Activated CD4-positive, alpha-beta T cell treated with anti-CD3 and anti-CD28 coated beads, Interleukin-2, amount 10 ng/mL, durations not matched to agents 24 days and 14 days (primary cell): ENCODE measurements around the gene SDF4. TPM values are rescaled to one million over a fixed set of nuclear protein-coding genes. Genes with fewer than 3 reads are reported as not detected.
A peak's percentile ranks its signal among the peaks of the same experiment; 100 is the strongest.

Experiments used
- DNase-seq: peaks from one replicate; pipeline ENCODE4 v3.0.0; 2022
- H3K27ac Mint-ChIP-seq: one replicate; pipeline ENCODE4 v1.8.0; 2022; ENCODE audit warnings: mild to moderate bottlenecking, mixed read lengths
- H3K27me3 Mint-ChIP-seq: one replicate; pipeline ENCODE4 v1.8.0; 2022; ENCODE audit warnings: mixed read lengths
- H3K36me3 Mint-ChIP-seq: one replicate; pipeline ENCODE4 v1.8.0; 2022; ENCODE audit warnings: low read depth, mild to moderate bottlenecking, mixed read lengths
- H3K4me1 Mint-ChIP-seq: one replicate; pipeline ENCODE4 v1.8.0; 2021; ENCODE audit warnings: mixed read lengths
- H3K4me3 Mint-ChIP-seq: one replicate; pipeline ENCODE4 v1.8.0; 2022; ENCODE audit warnings: mild to moderate bottlenecking, moderate library complexity, mixed read lengths
- H3K9me3 Mint-ChIP-seq: one replicate; pipeline ENCODE4 v1.8.0; 2021; ENCODE audit warnings: mixed read lengths
- intact Hi-C: fragments of 100-400 bp; cut with micrococcal nuclease; formaldehyde crosslinking; loops from one replicate; pipeline ENCODE4 v1.15.1; 2023
- total RNA-seq: library from RNA; stranded (reverse); gene quantifications from 2 replicates; pipeline ENCODE4 v1.2.3, GENCODE V29; 2022

Gene SDF4
- total RNA-seq, 1 donor from 2014 or later, result 194 TPM

DNA sequence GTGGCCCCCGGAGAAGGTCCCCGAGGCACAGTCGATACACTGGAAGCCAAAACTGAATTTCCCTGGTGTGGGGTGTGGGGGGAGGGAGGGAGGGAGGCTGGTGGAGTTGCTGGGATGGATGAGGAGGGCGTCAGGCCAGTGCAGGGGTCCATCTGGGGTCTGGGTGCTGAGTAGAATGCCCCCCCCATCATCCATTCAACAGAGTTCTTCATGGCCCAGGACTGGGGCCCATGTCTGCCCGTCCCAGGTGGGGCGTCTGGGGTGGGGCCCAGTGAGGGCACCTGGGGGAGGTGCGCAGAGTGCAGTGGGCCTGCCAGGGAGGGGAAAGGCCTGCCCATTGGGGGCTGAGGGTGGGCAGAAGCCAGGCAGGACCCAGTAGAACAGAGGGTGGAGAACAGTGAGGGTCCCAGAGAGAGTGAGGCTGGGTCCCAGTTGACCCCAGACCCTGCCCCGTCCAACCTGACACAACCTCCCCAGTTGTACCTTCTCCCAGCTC lies 27.3 kb downstream of the SDF4 start:
- no peaks in the 10 kb centered on the region for H3K9me3 Mint-ChIP-seq
- intact Hi-C loops, result loop anchor here (5.0 to 10.0 kb wide), 2 partner anchors 68 to 170 kb away; partner anchors contain the start of gene UBE2J2
- H3K27me3 Mint-ChIP-seq, result no peaks in the 10 kb centered on the region
- H3K36me3 Mint-ChIP-seq, result peaks cover 22% of the 10 kb centered on the region
- no peak overlapping the region for H3K27ac Mint-ChIP-seq
- peaks cover 22% of the 10 kb centered on the region for H3K4me1 Mint-ChIP-seq
- no peak for DNase-seq
- H3K4me3 Mint-ChIP-seq, result peak overlapping the region; percentile 88

DNA sequence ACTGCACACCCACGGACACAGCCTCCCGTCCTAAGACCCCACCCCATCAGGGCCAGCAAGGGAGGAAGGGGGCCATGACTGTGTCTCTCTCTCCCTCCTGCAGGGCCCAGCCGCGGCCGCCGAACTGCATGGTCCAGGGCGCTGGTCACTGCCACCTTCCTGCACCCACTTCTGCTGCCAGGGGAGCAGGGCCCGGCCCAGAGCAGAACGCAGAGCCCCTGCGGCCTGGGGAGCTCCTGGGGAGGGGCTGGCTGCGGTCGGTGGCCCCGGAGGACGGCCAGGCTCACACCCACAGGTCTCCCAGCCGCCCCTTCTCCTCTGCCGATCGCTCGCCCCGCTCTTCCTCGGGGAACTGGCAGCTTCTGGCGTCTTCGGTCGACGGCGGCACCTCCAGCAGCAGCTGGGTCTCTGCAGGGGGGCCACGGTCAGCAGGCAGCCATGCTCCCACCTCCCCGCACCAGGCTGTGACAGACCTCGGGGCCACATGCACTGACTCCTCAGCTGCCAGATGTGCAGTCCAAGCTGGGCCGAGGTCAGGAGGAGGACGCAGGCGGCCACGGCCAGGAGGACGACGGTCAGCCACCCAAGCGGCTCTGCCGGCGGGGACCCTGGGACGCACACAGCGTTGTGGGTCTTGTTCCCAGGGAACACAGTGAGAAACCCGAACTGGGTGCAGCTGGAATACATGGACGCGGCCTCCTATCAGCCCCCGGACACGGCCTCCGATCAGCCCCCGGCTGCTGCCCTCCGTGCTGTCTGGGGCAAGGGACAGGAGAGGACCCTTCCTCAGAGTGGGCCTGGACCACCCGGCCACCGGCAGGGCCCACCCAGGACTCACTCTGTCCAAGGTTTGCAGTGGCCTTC lies 28.0 kb downstream of the SDF4 start:
- intact Hi-C loops, result loop anchor here (5.0 to 10.0 kb wide), 2 partner anchors 69 to 169 kb away; partner anchors contain the start of gene UBE2J2
- DNase-seq, result no peak
- peaks cover 19% of the 10 kb centered on the region for H3K4me1 Mint-ChIP-seq
- no peaks in the 10 kb centered on the region for H3K9me3 Mint-ChIP-seq
- no peaks in the 10 kb centered on the region for H3K27me3 Mint-ChIP-seq
- peaks cover 17% of the 10 kb centered on the region for H3K36me3 Mint-ChIP-seq
- no peak overlapping the region for H3K27ac Mint-ChIP-seq
- H3K4me3 Mint-ChIP-seq, result peak overlapping the region; percentile 88

DNA sequence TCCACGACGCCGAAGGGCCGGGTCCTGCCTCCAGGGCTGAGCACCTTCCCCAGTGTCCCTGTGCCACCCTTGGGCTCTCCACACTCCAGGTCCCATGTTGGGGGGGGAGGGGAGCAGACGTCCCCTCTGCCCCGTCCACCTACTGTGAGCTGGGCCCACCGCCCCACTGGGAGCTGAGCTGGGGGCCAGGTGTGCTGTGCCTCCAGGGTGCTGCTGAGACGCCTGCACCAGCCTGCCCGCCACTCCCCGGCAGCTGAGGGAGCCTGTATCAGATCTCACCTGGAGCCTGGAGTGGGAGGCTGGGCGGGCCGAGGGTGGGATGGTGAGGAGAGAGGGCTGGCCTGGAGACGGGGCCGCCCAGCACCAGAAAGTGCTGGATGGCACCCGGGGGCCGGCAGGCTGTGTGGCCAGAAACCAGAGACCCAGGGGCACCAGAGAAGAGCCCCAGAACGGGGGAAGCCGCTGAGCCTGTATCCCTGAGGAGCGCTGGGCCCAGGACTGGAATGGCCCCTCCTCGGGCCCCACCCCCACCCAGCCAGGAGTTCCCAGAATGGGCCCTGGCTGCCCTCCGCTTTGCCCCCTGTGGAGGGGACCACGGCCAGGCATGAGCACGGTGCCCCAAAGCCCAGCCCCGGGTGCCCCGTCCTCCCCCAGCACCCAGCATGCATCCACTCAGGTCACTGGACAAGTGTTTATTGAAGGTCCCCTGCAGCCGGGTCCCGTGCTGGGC lies 28.8 kb downstream of the SDF4 start:
- intact Hi-C loops, result loop anchor here (5.0 to 10.0 kb wide), 2 partner anchors 69 to 168 kb away; partner anchors contain the start of gene UBE2J2
- Mint-ChIP-seq H3K9me3 (no peaks in the 10 kb centered on the region), H3K27ac (no peak overlapping the region), H3K4me3 (no peak overlapping the region), H3K4me1 (peaks cover 13% of the 10 kb centered on the region), H3K27me3 (no peaks in the 10 kb centered on the region), H3K36me3 (peaks cover 12% of the 10 kb centered on the region)
- peak; percentile 66 for DNase-seq

DNA sequence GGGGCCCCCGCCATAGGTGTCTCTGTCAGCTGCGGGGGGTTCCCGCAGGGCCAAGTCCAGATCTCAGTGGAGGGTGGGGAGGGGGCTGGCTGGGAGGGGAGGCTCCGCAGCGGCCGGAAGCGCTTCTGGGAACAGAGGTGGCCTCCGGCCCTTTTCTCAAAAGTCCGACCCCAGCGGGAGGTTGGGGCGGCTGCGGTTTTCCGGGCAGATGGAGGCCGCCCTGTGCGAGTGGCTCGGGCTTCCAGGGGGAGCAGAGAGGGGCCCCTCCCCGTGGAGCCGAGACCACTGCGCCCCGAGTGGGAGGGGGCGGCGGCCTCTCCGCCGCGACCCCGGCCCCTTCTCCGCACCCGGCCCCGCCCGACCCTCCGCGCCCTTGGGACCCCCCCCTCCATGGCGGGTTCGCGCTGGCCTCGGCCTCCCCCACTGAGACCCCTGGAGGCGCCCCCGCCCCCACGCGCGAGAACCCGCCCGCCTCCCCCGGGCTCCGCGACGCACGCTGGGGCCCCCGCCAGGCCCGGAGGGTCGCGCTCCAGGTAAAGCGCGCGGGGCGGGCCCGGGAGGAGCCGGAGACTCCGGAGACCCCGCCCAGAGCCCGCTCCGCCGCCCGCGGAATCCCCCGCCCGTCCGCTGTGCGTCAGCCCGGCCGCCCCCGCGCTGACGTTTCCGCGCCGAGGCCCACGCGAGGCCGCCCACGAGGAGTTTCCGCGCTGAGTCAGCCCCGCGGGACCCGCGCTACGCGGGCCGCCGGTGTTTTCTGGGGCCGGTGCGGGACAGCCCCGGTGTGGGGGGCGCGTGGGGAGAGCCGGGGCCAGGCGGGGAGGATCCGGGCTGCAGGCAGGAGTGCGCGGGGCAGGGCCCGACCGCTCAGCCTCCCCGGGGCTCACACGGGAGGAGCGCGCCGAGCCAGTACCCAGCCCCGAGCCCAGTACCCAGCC lies 30.7 kb downstream of the SDF4 start:
- peak overlapping the region; percentile 69 for H3K4me3 Mint-ChIP-seq
- H3K9me3 Mint-ChIP-seq, result no peaks in the 10 kb centered on the region
- H3K27me3 Mint-ChIP-seq, result no peaks in the 10 kb centered on the region
- peak overlapping the region; percentile 88 for H3K27ac Mint-ChIP-seq
- H3K36me3 Mint-ChIP-seq, result peaks cover 13% of the 10 kb centered on the region
- intact Hi-C loops, result loop anchor here (1.0 to 10.0 kb wide), 3 partner anchors 8 to 166 kb away; partner anchors contain the start of gene UBE2J2
- peak; percentile 96 for DNase-seq
- H3K4me1 Mint-ChIP-seq, result peaks cover 9% of the 10 kb centered on the region

DNA sequence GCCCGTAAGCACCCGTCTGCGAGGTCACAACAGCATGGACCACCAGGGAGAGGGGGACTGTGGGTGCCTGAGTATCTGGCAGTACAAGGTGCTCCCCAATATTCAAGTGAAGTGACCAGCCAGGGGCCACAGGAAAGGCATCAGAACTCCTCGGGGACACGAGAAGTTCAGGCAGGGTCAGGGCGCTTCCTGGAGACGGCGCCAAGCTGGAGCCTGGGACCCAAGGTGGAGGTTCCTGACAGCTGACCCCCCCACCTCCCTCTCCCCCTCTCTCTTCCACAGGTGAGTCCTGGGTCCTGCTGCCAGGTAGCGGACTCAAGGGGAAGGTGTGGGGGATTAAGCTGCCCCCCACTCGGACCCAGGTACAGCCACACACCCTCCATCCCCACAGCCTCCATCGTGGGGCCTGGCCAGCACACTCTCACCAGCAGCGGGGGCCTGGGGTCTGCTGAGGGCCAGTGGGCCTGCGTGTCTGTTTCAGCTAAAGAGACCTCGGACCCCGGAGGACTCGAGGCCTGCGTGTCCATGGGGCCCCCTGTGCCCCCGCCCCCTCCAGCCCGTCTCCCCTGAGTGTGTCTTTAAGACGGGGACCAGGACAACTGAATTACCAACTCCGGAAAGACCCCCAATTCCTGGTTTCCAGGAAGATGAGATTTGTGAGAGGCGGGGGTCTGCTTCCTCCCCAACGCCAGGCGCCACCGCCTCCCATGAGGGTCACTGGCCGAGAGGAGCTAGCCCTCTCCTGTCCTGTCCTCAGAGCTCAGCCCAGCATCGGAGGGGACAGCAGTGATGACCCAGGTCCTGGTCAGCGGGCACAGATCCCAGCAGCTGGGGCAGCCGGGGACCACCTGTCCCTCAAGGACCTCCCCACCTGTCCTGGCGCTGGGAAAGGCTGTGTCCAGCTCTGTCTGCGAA lies 31.6 kb downstream of the SDF4 start:
- Mint-ChIP-seq H3K36me3 (peaks cover 17% of the 10 kb centered on the region), H3K27me3 (no peaks in the 10 kb centered on the region), H3K4me3 (peak overlapping the region; percentile 69), H3K4me1 (peaks cover 9% of the 10 kb centered on the region), H3K9me3 (no peaks in the 10 kb centered on the region), H3K27ac (peak overlapping the region; percentile 88)
- intact Hi-C loops, result loop anchor here (5.0 to 10.0 kb wide), 2 partner anchors 72 to 165 kb away; partner anchors contain the start of gene UBE2J2
- no peak for DNase-seq

DNA sequence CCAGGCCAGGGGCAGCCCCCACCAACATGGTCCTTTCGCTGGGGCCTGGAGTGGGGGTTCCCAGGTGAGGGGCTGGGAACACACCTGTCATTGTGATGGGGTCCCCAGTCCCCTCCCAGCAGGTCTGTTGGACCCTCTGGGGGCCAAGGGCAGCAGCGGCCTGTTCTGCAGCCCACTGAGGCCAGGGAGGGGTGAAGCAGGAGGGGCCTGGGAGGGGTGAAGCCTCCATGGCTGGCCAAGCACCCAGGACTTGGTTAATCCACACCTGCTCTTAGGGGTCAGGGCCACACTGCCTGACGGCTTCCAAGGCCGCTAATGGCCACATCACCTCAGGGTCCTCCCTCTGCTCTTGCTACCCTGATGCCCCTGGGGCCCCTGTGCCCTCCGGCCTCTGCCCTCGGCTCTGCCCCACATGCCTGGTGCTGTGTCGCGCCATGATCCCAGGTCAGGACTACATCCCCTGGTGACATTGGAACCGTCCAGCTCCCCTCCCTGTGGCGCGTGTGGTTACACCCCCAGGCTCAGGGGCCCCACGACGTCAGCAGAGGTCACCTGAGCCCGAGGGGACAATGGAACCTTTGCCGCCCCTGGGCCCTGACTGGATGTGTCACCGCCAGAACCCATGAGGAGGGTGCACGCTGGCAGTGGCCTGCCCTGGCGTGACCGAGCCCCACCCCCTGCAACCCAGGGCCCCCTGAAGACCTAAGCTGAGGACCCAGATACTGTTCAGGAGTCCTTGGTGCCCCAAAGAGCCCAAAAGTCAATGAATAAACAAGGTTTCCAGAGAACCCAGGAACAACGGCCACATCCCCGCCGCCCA lies 32.5 kb downstream of the SDF4 start:
- DNase-seq, result no peak
- Mint-ChIP-seq H3K9me3 (peaks cover 6% of the 10 kb centered on the region), H3K36me3 (peaks cover 20% of the 10 kb centered on the region), H3K27me3 (no peaks in the 10 kb centered on the region), H3K4me3 (peak overlapping the region; percentile 40), H3K4me1 (peaks cover 7% of the 10 kb centered on the region), H3K27ac (peak overlapping the region; percentile 88)
- intact Hi-C loops, result no loop called here

DNA sequence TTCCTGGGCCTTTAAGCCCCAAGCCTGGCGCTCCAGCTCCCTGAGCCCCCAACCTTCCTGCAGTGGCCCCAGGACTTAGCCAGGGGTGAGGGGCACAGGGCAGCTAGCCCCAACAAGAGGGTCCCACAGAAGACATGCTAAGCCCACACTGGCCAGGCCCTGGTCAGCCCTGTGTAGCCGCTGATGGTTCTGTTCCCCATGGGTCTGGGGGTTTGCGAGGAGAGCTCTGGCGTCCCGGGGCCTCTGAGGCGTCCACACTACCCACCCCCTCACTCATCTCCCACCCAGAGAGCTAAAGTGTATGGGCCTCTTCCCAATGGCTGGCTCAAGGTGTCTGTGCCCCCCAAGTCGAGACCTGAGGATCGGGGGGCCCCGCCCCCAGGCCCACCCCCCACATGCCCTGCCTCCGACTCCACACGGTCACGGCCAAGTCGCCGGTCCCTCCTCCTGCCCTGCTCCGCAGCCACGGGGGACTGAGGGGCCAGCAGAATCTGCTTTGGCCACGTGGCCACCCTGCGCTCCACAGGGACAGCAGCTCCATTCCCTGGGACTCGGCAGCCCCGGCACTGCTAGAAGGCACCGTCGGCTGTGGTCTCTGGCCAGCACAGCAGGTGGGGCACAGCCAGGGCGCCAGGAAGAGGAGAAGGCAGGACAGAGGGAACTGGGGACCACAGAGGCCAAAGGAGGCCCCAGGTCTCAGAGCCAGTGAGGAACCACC lies 33.2 kb downstream of the SDF4 start:
- no peak for DNase-seq
- peaks cover 7% of the 10 kb centered on the region for H3K9me3 Mint-ChIP-seq
- H3K27ac Mint-ChIP-seq, result peak overlapping the region; percentile 15

DNA sequence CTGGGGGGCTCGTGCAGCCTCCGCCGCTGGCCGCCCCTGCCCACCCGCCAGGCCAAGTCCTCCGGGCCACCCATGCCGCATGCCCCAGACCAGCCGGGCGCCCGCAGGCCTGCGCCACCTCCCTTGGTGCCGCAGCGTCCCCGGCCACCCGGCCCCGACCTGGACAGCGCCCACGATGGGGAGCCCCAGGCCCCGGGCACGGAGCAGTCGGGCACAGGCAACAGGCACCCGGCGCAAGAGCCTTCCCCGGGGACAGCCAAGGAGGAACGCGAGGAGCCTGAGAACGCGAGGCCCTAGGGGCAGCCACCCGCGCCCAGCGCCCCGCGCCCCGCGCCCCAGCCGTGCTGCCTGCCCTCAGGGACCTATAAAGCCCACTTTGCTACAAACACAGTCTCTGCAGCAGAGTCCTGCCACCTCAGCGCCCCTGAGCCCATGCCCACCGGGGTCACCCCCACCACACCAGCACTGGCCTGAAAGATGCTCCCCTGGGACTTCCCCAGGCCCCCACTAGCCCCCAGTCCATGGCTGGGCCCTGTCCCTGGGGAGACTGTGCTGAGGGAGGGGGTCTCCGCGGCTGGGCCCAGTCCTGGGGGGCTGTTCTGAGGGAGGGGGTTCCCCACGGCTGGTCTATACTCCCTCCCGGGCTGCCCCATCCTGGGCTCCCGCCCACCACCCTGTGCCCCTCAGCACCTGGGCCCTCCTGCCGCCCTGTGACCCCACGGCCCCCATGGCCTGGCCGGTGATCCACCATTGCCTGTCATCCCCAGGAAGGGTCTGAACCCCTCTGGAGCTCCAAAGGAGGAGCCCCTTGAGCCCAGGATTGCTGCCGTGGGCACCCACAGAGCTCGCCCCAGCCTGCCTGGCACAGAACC lies 34.0 kb downstream of the SDF4 start:
- peaks cover 20% of the 10 kb centered on the region for H3K36me3 Mint-ChIP-seq
- peaks cover 7% of the 10 kb centered on the region for H3K9me3 Mint-ChIP-seq
- H3K27ac Mint-ChIP-seq, result peak overlapping the region; percentile 15
- DNase-seq, result no peak
- intact Hi-C loops, result no loop called here
- H3K4me1 Mint-ChIP-seq, result peaks cover 7% of the 10 kb centered on the region
- no peak overlapping the region for H3K4me3 Mint-ChIP-seq
- no peaks in the 10 kb centered on the region for H3K27me3 Mint-ChIP-seq

More for the DNA sequence above, 33.2 kb downstream of the SDF4 start:
- H3K4me3 Mint-ChIP-seq, result no peak overlapping the region
- peaks cover 7% of the 10 kb centered on the region for H3K4me1 Mint-ChIP-seq
- peaks cover 20% of the 10 kb centered on the region for H3K36me3 Mint-ChIP-seq
- no peaks in the 10 kb centered on the region for H3K27me3 Mint-ChIP-seq
- intact Hi-C loops, result no loop called here

DNA sequence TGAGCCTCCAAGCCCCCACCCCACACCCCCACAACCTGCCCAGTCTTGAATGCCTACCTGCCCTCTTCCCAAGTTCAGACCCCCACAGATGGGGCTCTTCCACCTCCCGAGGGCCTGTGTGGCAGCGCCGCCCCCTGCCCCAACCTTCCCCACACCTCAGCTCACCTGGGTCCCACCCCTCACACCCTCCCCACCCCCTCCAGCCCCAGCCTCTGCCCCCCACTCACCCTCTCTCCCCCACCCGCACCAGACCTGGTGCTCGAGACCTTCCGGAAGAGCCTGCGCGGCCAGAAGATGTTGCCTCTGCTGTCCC lies 34.7 kb downstream of the SDF4 start:
- H3K9me3 Mint-ChIP-seq, result peaks cover 9% of the 10 kb centered on the region
- H3K27me3 Mint-ChIP-seq, result peaks cover under 1% of the 10 kb centered on the region
- H3K4me3 Mint-ChIP-seq, result no peak overlapping the region
- peaks cover 20% of the 10 kb centered on the region for H3K36me3 Mint-ChIP-seq
- no peak for DNase-seq
- intact Hi-C loops, result no loop called here
- no peak overlapping the region for H3K27ac Mint-ChIP-seq
- peaks cover 7% of the 10 kb centered on the region for H3K4me1 Mint-ChIP-seq

DNA sequence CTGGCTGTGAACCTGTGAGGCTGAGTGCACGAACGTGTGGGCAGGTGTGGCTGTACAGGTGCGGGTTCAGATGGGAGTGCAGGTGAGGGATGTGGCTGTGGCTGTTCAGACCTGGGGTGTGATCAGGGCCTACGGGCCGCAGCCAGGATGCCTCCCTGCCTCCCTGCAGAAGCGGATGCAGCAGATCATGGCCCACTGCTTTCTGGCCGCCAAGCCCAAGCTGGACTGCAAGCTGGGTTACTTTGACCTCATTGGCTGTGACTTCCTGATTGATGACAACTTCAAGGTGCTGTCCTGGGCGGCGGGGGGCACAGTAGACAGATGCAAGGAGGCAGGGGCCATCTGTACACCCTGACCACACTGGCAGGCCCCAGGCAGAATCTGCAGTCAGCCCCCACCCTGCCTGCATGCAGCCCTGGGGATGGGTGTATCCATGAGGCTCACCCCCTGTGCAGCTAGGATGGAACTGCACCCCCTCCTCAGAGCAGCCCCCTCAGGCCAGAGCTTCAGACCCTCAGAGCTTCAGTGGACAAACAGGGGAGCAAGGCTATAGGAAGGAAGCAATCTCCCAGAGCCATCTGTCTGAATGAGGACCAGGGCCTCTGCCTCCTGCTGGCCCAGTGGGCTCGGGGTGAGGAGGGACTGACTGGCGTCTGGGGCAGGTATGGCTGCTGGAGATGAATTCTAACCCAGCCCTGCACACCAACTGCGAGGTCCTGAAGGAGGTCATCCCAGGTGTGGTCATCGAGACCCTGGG lies 35.2 kb downstream of the SDF4 start:
- Mint-ChIP-seq H3K9me3 (peaks cover 13% of the 10 kb centered on the region), H3K27ac (no peak overlapping the region), H3K27me3 (peaks cover 3% of the 10 kb centered on the region), H3K4me3 (no peak overlapping the region), H3K36me3 (peaks cover 25% of the 10 kb centered on the region), H3K4me1 (peaks cover 9% of the 10 kb centered on the region)
- intact Hi-C loops, result no loop called here
- DNase-seq, result no peak
